GM18858 (cell line): Measurements from ENCODE around the gene CCND3.
"Not testable (repeated sequence)": the region's sequence is repeated elsewhere in the genome, so short reads cannot be mapped to it uniquely, and the experiment has no call there.

Experiments used
- ATAC-seq: cut with Tn5 transposase; IDR thresholded peaks from one replicate; pipeline ENCODE4 v1.9.1; 2021; ENCODE audit not compliant: unreplicated experiment

Gene CCND3

GRCh38 chr6:41954668-41955067 lies 13.1 kb upstream of the CCND3 start:
- ATAC-seq, result no peak

- no peak for ATAC-seq
Observed at GRCh38 chr6:41947581-41948220, 6.1 kb upstream of the CCND3 start.

GRCh38 chr6:41943456-41943855 lies 1.8 kb upstream of the CCND3 start:
- no peak for ATAC-seq

GRCh38 chr6:41942882-41943281 lies 1.3 kb upstream of the CCND3 start:
- ATAC-seq, result not testable (repeated sequence)

DNA sequence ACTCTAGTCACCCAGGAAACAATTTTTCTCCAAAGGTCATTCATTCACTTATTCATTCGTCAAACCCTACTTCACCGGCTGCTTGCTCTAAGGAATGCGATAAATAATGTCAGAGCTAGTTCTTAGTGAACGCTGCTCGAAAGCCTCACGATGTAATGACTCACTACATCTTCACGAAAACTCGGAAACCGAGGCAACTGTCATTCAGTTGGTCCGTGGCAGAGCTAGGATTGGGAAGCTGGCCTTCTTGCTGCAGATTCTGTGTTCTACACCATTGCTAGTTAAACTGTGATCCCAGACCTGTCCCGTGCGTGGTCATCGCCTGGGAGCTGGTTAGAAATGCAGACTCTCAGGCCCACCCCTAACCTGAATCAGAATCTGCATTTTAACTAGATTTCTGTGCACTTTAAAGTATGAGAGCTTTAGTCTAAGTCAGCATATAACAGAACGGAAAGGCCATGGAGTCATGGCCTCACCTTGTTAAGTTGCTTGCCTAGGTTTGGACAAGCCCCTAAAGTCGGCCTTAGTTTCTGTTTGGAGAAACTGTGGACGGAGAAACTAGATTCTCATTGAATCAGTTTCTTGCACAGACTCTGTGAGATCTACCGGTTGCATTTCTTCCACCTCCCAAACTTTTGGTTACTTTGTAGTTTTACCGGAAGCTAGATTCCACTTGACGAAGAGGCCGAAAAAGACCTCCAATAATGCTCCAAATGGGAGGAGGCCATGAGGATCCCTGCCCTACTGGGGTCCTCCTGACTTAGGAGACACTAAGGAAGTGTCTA lies 651 bp upstream of the CCND3 start:
- ATAC-seq, result no peak

- no peak for ATAC-seq
Observed at GRCh38 chr6:41940759-41941279, 789 bp downstream of the CCND3 start.

DNA sequence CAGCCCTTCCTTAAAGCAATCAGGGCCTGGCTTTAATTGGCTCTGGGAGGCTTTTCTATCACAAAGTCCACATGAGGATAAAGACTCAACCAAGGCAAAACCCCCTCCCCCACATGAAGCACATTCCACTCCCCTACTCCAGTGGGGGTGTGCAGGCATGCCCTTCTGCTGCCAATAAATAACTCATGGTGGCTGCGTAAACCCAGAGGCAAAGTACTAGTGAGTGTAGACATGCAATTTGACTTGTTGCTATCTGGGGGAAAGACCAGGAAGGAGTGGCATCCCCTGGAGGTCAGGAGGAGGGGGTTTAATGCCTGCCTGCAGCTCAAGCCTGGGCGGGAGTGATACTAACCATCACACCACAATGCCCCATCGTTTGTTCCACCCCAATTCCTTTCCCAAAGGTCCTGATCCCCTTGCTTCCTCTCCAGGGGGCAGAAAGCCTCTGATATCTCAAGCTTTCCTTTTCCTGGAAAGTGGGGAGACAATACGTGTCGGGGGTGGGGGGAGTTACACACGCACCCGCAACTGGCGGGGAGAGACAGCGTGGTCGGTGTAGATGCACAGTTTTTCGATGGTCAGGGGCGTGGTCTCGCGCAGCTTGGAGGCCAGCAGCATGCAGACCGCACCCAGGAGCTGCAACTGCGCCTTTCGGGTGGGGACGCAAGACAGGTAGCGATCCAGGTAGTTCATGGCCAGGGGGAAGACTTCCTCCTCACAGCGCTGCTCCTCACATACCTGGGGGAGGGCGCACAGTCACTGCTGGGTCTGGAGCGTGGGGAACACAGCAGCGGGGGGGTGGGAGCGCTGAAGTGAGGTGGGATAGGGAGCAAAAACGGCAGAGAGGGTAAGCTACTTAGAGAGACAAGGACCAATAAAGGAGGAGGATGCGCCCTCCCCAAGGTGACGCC lies 1.5 kb downstream of the CCND3 start:
- no peak for ATAC-seq

DNA sequence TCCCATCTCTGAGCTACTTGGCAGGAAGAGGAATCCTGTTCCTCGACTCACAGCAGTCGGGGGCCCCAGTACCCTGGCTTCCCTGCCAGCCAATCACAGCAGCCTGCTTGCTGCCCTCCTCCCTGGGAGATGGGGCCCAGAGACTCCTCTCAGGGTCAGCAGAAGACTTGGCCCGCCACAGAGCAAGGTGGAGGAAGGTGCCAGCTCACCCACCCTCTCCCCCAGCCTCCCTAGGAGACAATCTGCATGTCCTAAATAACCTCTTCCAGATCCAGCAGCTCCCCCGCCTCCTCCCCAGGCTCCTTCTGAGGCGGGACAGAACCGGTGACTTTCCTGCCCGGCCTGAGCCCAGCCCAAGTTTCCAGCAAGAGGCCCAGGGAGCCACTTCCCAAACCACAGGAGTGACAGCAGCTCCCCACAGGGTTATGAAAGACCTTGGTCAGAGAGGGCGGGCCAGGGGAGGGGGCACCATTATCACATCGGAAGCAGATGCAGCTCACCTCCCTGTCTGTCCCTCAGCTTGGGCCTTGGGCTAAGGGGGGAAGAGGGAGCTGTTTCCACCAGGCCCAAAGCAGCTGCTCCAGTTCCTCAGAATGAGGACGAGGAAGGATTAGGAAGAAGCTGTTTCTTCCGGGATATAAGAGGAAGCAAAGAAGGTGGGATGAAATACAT lies 2.3 kb downstream of the CCND3 start:
- no peak for ATAC-seq

DNA sequence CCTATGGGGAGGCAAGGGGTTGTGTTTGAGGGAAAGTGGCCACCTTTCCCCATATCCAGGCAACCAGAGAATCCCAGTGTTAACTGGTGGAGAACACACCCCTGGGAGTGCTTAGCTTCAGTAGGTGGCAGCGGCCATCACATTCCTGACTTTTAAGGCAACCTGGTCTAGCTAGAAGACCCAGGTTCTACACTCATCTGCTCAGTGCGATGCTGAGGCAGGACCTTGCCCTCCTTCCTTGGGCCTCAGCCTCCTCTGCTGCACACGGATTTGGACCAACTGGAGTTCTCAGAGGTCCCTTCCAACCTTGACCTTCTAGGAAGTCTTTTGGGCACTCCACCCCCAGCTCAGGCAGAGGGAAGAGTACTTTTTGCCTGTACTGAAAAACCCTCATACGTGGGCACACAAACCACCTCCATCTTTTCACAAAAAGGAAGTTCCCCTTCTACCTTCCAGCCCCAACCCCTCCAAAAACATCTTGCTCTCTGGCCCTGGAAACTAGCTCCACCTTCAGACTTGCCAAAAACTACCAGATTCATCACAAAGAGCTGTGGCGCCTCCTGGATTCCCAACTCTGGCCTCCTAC lies 2.9 kb downstream of the CCND3 start:
- ATAC-seq, result no peak

DNA sequence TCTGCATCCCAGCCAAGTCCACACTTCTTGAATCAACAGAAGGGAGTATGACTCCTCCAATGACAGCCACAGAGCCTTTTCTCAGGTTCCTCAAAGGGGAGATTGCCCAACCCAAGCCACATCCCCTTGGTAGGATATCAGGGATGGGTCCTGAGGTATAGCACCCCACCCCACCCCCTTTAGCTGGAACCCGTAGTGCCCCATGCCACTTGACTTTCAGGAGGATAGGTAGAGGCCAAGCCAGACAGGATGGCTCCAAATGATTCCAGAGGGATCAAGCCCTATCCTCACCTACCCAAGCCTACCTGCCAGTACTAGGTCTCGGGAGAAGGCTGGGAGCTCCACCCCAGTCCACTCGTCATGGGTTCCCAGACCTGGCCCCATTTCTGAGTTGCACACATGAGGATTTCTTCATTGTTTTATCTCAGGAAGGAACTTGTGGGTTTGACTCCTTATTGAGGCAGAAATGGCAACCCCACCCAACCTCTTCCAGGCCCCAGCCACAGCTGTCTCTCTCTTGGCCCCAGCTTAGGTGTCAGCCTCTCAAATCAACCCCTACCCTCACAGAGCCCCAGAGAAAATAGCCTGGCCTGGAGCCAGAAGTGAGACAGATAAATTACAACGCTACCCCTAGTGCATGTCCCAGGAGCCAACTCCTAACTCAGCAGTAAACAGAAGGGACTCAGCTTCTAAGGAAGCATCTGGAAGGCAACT lies 3.6 kb downstream of the CCND3 start:
- no peak for ATAC-seq

GRCh38 chr6:41937472-41937860 lies 4.1 kb downstream of the CCND3 start:
- ATAC-seq, result no peak

GRCh38 chr6:41936073-41936837 lies 5.4 kb downstream of the CCND3 start:
- no peak for ATAC-seq

DNA sequence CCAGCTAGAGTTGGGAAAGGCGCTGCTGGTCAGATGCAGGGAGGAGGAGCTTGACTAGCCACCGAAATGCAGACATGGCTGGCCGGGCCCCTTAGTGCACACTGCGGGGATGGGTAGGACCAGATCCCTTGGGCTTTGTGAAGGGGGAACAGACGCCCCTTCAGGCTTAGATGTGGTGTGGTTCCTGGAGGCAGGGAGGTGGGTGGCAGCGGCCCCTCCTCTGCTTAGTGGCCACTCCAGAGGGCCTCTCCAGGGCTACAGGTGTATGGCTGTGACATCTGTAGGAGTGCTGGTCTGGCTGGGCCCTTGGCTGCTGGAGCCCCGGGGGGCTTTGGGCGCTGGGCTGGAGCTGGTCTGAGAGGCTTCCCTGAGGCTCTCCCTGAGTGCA lies 5.9 kb downstream of the CCND3 start:
- no peak for ATAC-seq

DNA sequence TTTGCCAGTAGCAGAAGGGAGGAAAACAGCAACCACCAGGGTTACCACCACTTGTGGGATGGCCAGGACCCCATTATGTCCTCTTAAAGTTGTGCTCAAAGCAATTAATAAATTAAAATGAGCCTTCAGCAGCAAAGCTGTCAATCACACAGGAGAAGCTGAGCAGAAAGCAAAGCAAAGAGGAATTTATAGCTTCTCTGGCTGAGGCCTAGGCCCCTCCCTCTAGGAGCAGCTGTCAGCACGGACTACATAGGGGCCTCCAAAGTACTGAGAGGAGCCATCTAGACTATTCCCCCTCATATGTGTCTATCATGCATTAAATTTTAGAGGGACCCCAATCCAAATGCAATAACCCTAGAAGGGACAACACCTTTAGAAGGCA lies 6.4 kb downstream of the CCND3 start:
- ATAC-seq, result no peak

DNA sequence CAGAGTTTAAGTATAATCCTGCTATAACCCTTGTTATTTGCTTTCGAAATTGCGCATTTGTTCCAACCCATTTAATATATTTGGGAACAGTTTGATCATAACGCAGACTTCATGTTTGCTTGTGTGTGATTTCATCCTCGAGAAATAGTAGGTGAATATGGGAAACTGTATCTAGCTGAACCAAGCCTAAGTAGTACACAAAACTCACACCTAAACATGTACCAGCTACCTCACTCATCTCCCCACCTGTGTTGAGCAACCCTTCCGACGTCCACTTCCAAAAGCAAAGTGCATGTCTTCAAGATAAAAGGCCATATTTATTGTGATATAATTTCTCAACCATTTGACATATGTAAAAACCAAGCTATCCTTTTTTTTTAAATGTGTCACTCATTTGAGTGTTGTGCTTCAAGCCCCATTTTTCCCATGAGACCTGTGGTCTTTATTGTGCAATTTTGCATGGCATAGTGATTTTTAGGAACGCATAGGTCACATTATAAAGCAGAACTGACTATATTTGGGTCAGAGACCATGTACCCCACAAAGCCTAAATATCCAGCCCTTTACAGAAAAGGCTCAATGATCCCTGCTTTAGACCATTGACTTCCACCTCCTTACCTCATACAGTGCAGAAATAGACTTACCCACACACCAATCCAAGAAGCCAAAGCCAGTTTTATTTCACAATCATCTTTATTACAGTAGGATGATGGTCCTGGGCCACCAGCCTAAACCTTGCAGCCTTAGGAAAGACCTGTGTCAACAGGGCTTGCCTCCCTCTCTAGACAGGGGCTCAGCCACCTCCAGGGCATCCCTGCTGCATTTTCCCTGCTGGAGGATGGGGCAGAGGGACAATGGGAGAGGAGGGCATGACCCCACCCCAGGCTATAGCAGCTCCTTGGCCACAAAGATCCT lies 7.1 kb downstream of the CCND3 start:
- no peak for ATAC-seq

DNA sequence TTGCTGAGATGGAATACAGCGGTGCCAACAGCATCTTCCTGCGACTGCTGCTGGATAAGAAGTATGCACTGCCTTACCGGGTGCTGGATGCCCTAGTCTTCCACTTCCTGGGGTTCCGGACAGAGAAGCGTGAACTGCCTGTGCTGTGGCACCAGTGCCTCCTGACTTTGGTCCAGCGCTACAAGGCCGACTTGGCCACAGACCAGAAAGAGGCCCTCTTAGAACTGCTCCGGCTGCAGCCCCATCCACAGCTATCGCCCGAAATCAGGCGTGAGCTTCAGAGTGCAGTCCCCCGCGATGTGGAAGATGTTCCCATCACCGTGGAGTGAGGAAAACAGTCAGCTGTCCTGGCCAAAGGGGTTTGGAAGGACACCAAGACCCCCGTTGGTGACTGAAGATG lies 9.2 kb downstream of the CCND3 start:
- no peak for ATAC-seq

DNA sequence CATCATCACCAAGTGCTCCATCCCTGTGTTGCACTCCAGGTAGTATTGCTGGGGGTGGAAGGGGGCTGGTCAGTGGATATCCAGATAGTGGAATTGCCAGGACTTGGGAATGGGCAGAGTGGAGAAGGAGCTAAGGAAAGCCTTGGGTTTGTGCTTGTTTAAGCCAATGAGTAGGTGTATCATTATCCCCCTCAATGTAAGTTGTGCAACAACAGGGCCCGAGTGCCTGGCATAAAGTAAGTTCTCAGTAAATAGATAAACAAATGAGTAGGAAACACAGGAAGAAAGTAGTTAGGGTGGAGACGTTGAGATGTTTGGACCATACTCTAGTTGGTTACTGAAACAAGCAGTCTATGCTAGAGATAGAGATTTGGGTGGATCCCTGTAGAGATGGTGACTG lies 9.8 kb downstream of the CCND3 start:
- ATAC-seq, result no peak

DNA sequence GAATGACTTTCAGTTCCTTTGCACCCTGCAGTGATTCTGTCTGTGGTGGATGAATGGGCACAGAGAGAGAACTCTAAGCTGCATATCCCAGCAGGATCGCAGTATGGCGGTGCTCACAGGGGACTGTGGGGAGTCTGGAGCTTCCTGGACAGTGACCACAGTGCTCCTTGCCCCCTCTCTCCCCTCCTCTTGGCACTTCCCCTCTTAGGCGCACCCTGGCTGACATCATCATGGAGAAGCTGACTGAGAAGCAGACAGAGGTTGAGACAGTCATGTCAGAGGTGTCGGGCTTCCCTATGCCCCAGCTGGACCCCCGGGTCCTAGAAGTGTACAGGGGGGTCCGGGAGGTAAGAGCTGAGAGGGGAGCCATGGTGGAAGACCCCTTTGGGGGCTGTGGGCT lies 11.7 kb downstream of the CCND3 start:
- ATAC-seq, result no peak
